ENCODE results near the gene GPC3.

DNA sequence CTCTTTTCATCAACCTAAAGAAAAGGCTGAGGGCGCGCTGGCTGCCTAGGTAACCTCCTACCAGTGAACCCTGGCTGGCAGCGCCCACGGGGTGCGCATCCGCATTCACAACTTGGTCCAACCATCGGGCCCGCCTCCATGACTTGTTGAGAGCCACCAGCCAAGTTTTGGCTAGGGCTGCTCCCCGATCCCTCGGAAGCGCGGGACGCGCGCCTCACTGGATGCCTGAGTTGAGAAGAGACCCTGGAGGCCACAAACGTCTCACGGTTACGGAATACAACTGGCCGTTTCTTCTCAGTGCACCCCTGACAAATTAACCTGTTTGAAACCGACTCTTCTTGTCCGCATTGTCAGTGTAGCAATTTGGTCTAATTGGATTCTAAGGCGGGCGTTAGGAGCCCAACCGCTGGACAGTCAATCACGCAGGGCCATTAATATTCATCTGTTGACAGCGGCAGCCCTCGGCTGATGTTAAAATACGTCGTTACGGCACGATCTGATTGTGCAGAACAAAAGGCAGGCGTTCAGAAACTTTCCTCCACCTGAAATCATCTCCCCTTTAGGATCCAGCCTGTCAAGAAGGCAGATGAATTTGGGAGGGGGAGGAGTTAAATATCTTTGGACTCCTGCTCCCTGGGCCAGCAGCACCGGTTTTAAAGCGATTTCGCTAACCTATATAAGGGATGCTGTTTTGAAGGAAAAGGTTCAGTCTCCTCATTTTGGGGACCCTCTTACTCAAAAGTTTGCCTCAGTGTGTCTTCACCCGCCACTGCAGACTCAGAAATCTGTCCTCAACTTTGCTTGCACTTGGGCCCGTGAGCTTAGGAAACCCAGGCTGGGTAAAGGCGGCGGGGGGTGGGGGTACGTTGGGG, 1.2 kb downstream of the GPC3 start:
- TF ChIP-seq CTCF (IDR thresholded peaks at IDR 0.05; ENCODE audit: low read depth, low read length, poor library complexity, severe bottlenecking), result no peak
- no peak for TF ChIP-seq EZH2phosphoT487 (IDR thresholded peaks at IDR 0.05; ENCODE audit: borderline replicate concordance, low read length)

Data from DOHH2 (cell line).